Measurements from ENCODE around the gene CDC42EP2. TPM values are rescaled to one million over a fixed set of nuclear protein-coding genes. Genes with fewer than 3 reads are reported as not detected.

CDC42EP2 gene
- total RNA-seq, 2 experiments from 2014 or later: 1.4 TPM; not detected in 1

DNA sequence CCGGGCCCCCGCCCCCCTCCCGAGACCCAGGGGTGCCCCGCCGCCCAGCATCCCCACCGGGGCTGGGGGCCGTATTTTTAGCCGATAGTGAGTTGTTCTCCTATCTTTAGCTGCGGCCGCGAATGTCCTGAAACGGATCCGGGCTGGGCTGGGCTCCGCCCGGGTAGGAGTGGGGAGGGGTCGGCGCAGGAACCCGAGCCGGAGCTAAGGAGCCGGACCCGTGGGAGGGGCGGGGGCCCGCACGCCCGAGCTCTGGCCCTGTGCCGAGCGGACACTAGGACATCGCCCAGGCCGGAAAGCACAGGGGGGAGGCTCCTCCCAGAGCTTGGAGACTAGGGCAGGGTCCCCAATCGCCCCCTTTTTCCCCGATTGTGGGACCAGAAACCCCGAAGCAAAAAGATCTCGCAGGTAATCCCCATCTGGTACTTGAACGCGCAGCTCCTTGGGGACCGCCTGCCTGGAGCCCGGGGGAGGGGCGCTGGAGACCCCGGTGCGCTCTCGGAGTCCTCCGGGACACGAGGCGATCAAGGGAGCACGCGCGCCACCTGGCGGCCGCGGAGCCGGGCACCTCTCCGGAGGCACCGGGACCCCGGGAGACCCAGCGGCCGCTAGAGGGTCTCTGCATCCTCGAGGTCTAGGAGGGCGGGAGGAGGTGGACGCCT lies 669 bp downstream of the CDC42EP2 start:
- ATAC-seq (peak; percentile 68), DNase-seq (peak; percentile 81)
- CTCF ChIA-PET: interaction anchor here (0.6 to 7.2 kb wide), 48 partner anchors 10 to 468 kb away, joined by 3 to 200 read pairs (median 5); partner anchors contain the start of genes CAPN1, DPF2, FAU and MAJIN

GRCh38 chr11:65315866-65316226 lies 1.2 kb downstream of the CDC42EP2 start:
- H3K27ac Mint-ChIP-seq: no peak overlapping the region
- H3K36me3 Mint-ChIP-seq: no peaks in the 10 kb centered on the region
- ATAC-seq (no peak), DNase-seq (no peak)
- no peaks in the 10 kb centered on the region for H3K9me3 Mint-ChIP-seq (ENCODE audit: low read depth)
- H3K4me3 Mint-ChIP-seq: peak overlapping the region; percentile 40
- peaks cover 12% of the 10 kb centered on the region for H3K27me3 Mint-ChIP-seq
- H3K4me1 Mint-ChIP-seq: peaks cover 6% of the 10 kb centered on the region
- CTCF ChIA-PET: interaction anchor here (0.8 to 7.2 kb wide), 38 partner anchors 10 to 468 kb away, joined by 3 to 200 read pairs (median 6); partner anchors contain the start of genes CAPN1, DPF2, FAU and MRPL49

More for the DNA sequence above, 669 bp downstream of the CDC42EP2 start:
- Mint-ChIP-seq H3K36me3 (no peaks in the 10 kb centered on the region), H3K27me3 (peaks cover 12% of the 10 kb centered on the region), H3K4me3 (peak overlapping the region; percentile 70), H3K9me3 (ENCODE audit: low read depth) (no peaks in the 10 kb centered on the region), H3K4me1 (peaks cover 6% of the 10 kb centered on the region), H3K27ac (no peak overlapping the region)

DNA sequence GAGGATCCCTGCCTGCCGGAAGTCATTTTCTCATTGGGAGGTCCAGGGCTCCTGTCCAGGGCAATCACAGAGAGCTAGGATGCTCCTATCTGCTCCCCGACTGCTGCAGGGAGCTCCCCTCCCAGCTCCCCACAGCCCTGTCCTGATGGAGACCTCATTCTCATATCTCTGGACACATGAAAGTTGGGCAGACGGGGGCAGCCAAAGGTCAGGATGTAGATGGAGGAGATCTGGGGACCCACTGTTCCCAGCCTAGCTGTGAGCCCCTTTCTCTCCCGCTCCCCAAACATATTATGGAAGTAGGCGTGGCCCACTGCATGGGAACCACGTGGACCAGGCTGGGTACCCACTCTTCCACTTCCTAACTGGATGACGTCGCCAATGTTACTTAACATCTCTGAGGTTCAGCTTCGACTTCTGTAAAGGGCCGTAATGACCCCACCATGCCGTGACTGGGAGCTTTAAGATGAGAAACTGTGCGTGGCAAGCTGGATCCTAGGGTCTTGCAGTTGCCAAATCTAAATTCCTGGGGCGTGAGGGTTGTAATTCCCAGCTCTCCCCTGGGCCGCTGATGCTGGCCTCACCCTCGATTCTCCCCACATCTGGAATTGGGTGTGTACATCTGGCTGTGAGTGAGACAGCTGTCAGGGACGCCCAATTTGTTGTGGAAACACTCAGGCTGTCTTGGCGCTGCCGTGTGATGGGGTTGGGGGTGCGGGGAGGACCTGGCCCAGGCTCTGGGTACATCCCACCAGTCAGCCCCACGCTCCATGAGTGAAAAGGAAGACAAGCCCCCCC lies 1.8 kb downstream of the CDC42EP2 start:
- Mint-ChIP-seq H3K4me1 (peaks cover 6% of the 10 kb centered on the region), H3K36me3 (no peaks in the 10 kb centered on the region), H3K27ac (no peak overlapping the region), H3K27me3 (peaks cover 12% of the 10 kb centered on the region), H3K9me3 (ENCODE audit: low read depth) (no peaks in the 10 kb centered on the region), H3K4me3 (no peak overlapping the region)
- CTCF ChIA-PET: interaction anchor here (0.8 to 7.2 kb wide), 32 partner anchors 11 to 469 kb away, joined by 3 to 200 read pairs (median 7); partner anchors contain the start of genes CAPN1, DPF2, PCNX3 and POLA2
- ATAC-seq (no peak), DNase-seq (no peak)

GRCh38 chr11:65317025-65317786 lies 2.5 kb downstream of the CDC42EP2 start:
- no peaks in the 10 kb centered on the region for H3K9me3 Mint-ChIP-seq (ENCODE audit: low read depth)
- H3K27me3 Mint-ChIP-seq: peaks cover 12% of the 10 kb centered on the region
- no peaks in the 10 kb centered on the region for H3K36me3 Mint-ChIP-seq
- DNase-seq (no peak), ATAC-seq (no peak)
- CTCF ChIA-PET: interaction anchor here (1.0 to 7.2 kb wide), 16 partner anchors 12 to 277 kb away, joined by 3 to 200 read pairs (median 14); partner anchors contain the start of genes CAPN1, DPF2 and POLA2
- peaks cover 6% of the 10 kb centered on the region for H3K4me1 Mint-ChIP-seq
- H3K27ac Mint-ChIP-seq: no peak overlapping the region
- H3K4me3 Mint-ChIP-seq: no peak overlapping the region

- H3K27me3 Mint-ChIP-seq: peaks cover 3% of the 10 kb centered on the region
- CTCF ChIA-PET: interaction anchor here (0.7 to 7.2 kb wide), 5 partner anchors 9 to 95 kb away, joined by 4 to 200 read pairs (median 6); partner anchors contain the start of gene DPF2
- ATAC-seq: no peak
- peaks cover 3% of the 10 kb centered on the region for H3K4me1 Mint-ChIP-seq
- no peak overlapping the region for H3K27ac Mint-ChIP-seq
- no peak overlapping the region for H3K4me3 Mint-ChIP-seq
- no peaks in the 10 kb centered on the region for H3K36me3 Mint-ChIP-seq
- H3K9me3 Mint-ChIP-seq (ENCODE audit: low read depth): no peaks in the 10 kb centered on the region
- DNase-seq: no peak
These were observed 5.9 kb downstream of the CDC42EP2 start for GRCh38 chr11:65320386-65321075.

DNA sequence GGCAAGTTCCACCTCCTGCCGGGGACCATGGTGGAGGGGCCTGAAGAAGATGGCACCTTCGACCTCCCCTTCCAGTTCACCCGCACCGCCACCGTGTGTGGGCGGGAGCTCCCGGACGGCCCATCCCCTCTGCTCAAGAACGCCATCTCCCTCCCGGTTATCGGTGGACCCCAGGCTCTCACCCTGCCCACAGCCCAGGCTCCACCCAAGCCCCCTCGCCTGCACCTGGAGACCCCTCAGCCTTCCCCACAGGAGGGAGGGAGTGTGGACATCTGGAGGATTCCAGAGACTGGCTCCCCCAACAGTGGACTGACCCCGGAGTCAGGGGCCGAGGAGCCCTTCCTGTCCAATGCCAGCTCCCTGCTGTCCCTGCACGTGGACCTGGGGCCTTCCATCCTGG lies 6.4 kb downstream of the CDC42EP2 start:
- Mint-ChIP-seq H3K27me3 (peaks cover under 1% of the 10 kb centered on the region), H3K9me3 (ENCODE audit: low read depth) (no peaks in the 10 kb centered on the region), H3K4me1 (no peaks in the 10 kb centered on the region), H3K27ac (no peak overlapping the region), H3K4me3 (no peak overlapping the region), H3K36me3 (no peaks in the 10 kb centered on the region)
- ATAC-seq (no peak), DNase-seq (no peak)
- CTCF ChIA-PET: interaction anchor here (0.7 to 2.3 kb wide), 3 partner anchors 9 to 71 kb away, joined by 4 to 12 read pairs (median 4); no protein-coding TSS in a partner anchor

GRCh38 chr11:65321828-65322485 lies 7.3 kb downstream of the CDC42EP2 start:
- no peaks in the 10 kb centered on the region for H3K36me3 Mint-ChIP-seq
- H3K4me1 Mint-ChIP-seq: no peaks in the 10 kb centered on the region
- DNase-seq (no peak), ATAC-seq (no peak)
- H3K27ac Mint-ChIP-seq: no peak overlapping the region
- CTCF ChIA-PET: no interaction called here
- H3K27me3 Mint-ChIP-seq: peaks cover under 1% of the 10 kb centered on the region
- no peak overlapping the region for H3K4me3 Mint-ChIP-seq
- H3K9me3 Mint-ChIP-seq (ENCODE audit: low read depth): no peaks in the 10 kb centered on the region

DNA sequence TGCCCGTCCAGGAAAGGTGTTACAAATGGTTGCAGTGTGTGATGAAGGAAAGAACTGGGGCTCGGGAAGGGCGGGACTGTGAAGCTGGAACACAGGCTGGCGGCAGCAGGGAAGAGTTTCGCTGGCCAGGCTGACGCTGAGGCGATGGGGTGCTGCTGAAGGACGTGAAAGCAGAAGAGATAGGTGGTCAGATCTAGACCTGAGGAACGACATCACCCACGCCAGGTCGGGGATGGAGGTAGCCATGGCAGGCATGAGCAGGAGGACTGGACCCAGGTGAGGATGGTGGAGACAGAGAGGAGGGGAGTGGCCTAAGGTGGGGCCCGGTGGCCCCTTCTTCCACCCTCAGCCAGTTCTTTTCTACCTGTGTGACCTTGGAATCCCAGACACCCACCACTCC lies 9.1 kb downstream of the CDC42EP2 start:
- ATAC-seq (no peak), DNase-seq (no peak)
- H3K9me3 Mint-ChIP-seq (ENCODE audit: low read depth): no peaks in the 10 kb centered on the region
- no peak overlapping the region for H3K27ac Mint-ChIP-seq
- CTCF ChIA-PET: interaction anchor here (0.7 to 12.9 kb wide), 3 partner anchors 7 to 49 kb away, joined by 3 to 200 read pairs (median 4); partner anchors contain the start of gene CDC42EP2
- peaks cover 4% of the 10 kb centered on the region for H3K27me3 Mint-ChIP-seq
- H3K4me1 Mint-ChIP-seq: no peaks in the 10 kb centered on the region
- H3K4me3 Mint-ChIP-seq: no peak overlapping the region
- H3K36me3 Mint-ChIP-seq: no peaks in the 10 kb centered on the region

DNA sequence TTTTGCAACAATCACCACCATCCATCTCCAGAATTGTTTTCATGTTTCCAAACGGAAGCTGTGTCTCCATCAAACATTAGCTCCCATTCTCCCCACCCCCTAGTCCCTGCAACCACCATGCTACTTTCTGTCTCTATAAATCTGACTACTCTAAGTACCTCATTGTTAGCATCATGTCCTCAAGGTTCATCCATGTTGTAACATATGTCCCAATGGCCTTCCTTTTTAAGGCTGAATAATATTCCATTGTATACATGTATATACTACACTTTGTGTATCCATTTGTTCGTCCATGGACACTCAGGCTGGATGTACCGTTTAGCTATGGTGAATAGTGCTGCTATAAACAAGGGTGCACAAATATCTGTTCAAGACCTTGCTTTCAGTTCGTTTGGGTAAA lies 10.8 kb downstream of the CDC42EP2 start:
- Mint-ChIP-seq H3K9me3 (ENCODE audit: low read depth) (no peaks in the 10 kb centered on the region), H3K27ac (no peak overlapping the region), H3K4me3 (no peak overlapping the region), H3K4me1 (peaks cover 7% of the 10 kb centered on the region), H3K36me3 (no peaks in the 10 kb centered on the region), H3K27me3 (peaks cover 6% of the 10 kb centered on the region)
- CTCF ChIA-PET: interaction anchor here (12.9 kb wide), 1 partner anchor 9 kb away, joined by 200 read pairs; the partner anchor contains the start of gene CDC42EP2
- no peak for ATAC-seq
- DNase-seq: no peak

DNA sequence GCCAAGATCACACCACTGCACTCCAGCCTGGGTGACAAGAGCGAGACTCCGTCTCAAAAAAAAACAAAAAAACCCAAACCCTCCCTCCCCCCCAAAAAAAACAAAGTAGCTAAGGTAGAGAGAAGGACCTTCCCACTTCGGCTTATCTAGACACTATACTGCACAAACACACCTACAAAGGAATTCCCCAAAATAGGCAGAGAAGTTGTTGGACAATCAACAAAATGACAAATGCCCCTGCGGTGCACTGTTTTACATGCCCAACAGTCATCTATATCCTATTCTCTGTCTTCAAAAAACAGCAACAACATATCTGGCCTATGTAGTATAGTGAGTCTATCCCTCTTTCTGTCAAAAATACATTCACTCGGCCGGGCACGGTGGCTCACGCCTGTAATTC lies 12.4 kb downstream of the CDC42EP2 start:
- H3K27me3 Mint-ChIP-seq: peaks cover 6% of the 10 kb centered on the region
- H3K27ac Mint-ChIP-seq: no peak overlapping the region
- ATAC-seq (no peak), DNase-seq (no peak)
- H3K4me1 Mint-ChIP-seq: peaks cover 7% of the 10 kb centered on the region
- CTCF ChIA-PET: interaction anchor here (12.9 kb wide), 1 partner anchor 10 kb away, joined by 200 read pairs; the partner anchor contains the start of gene CDC42EP2
- H3K4me3 Mint-ChIP-seq: no peak overlapping the region
- H3K9me3 Mint-ChIP-seq (ENCODE audit: low read depth): no peaks in the 10 kb centered on the region
- no peaks in the 10 kb centered on the region for H3K36me3 Mint-ChIP-seq

DNA sequence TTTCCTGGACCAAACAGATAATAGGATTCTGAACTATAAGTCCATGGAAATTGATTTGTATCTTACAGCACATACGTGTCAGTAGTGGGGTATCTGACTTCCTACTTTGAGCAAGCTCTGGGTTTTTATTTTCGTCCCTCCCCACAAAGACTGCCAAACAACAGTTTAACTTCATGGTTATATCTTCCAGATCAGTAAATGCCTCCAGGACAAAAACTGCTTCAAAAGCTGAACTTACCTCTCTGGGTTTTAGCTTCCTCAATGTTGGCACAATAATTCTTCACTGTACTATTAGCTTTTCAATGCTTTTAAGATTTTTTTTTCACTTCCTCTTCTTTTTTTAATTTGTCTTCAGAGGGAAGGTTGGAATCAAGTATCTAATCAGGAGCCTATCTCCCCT lies 14.8 kb downstream of the CDC42EP2 start:
- peaks cover 10% of the 10 kb centered on the region for H3K4me1 Mint-ChIP-seq
- H3K4me3 Mint-ChIP-seq: no peak overlapping the region
- H3K27me3 Mint-ChIP-seq: peaks cover 6% of the 10 kb centered on the region
- H3K9me3 Mint-ChIP-seq (ENCODE audit: low read depth): no peaks in the 10 kb centered on the region
- CTCF ChIA-PET: interaction anchor here (0.5 to 12.9 kb wide), 55 partner anchors 9 to 660 kb away, joined by 3 to 200 read pairs (median 5); partner anchors contain the start of genes CAPN1, CDC42EP2, FAU and MRPL49
- ATAC-seq: no peak
- no peak for DNase-seq
- H3K27ac Mint-ChIP-seq: no peak overlapping the region
- peaks cover 3% of the 10 kb centered on the region for H3K36me3 Mint-ChIP-seq

DNA sequence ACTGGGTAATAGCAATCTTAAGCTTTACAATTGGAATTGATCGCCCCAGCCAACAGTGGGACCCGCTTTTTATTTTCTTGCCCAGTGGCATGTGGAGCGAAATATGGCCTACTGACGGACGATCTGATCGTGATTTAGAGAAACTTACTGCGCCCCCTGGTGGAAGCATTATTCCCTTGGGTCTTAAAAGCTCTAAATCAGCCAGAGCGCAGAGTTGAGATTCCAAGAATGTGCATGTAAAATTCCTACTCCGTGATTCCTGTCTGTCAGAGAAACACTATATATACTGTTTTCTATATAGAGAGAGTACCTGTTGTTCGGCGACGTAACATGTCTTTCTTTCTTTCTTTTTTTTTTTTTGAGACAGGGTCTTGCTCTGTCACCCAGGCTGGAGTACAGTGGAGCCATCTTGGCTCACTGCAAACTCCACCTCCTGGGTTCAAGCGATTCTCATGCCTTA lies 15.3 kb downstream of the CDC42EP2 start:
- no peak for ATAC-seq

More for the DNA sequence above, 15.3 kb downstream of the CDC42EP2 start:
- Mint-ChIP-seq H3K4me3 (no peak overlapping the region), H3K9me3 (ENCODE audit: low read depth) (no peaks in the 10 kb centered on the region), H3K4me1 (peaks cover 15% of the 10 kb centered on the region), H3K27ac (no peak overlapping the region), H3K36me3 (peaks cover 5% of the 10 kb centered on the region), H3K27me3 (peaks cover 6% of the 10 kb centered on the region)
- CTCF ChIA-PET: interaction anchor here (0.5 to 12.9 kb wide), 56 partner anchors 9 to 660 kb away, joined by 3 to 200 read pairs (median 4); partner anchors contain the start of genes CAPN1, CDC42EP2, FAU and MRPL49
- DNase-seq: peak; percentile 89

Measured in activated CD8-positive, alpha-beta memory T cell treated with anti-CD3 and anti-CD28 coated beads, Interleukin-2, amount 10 ng/mL, durations not matched to agents 7 days and 5 days (primary cell).